GM12878 (cell line): Measurements from ENCODE around the gene SORBS1. TPM values are rescaled to one million over a fixed set of nuclear protein-coding genes. Genes with fewer than 3 reads are reported as not detected.

Experiments
- ATAC-seq: fragments of 200-7000 bp; cut with Tn5 transposase; 3 replicates; pipeline ENCODE4 v1.9.1; 2020; ENCODE audit warnings: mild to moderate bottlenecking, moderate library complexity
- BruUV-seq: library from RNA; stranded (reverse); fragments of 400-500 nt; replicated peaks from 2 replicates; lab custom pipeline; 2021; lab: Mats Ljungman, UMichigan
- CTCF ChIA-PET: fragments of 300-600 bp; sonication (Branson Sonifier 250); formaldehyde crosslinking; extraction: SDS; loops from one replicate; lab custom pipeline; 2021; ENCODE audit warnings: inconsistent platforms; lab: Yijun Ruan, JAX
- POLR2A ChIA-PET: fragments of 350-600 bp; formaldehyde crosslinking; extraction: SDS; loops from one replicate; lab custom pipeline; 2021; ENCODE audit warnings: inconsistent platforms; lab: Charles Lee
- RAD21 ChIA-PET: fragments of 300-600 bp; sonication (Branson Sonifier 250); formaldehyde crosslinking; loops from one replicate; lab custom pipeline; 2023; ENCODE audit warnings: antibody characterized with exemption; ENCODE audit not compliant: unreplicated experiment; lab: Charles Lee
- SMC1A ChIA-PET: fragments of 300-600 bp; sonication (Branson Sonifier 250); formaldehyde crosslinking; loops from one replicate; lab custom pipeline; 2023; ENCODE audit not compliant: unreplicated experiment, uncharacterized antibody; lab: Charles Lee
- DNase-seq: peaks from one replicate; pipeline ENCODE4 v3.0.0-alpha.2; 2011; ENCODE audit warnings: low read depth, low spot score
- FAIRE-seq: peaks from 3 replicates; lab custom pipeline; 2011; peaks lifted over from hg19 to GRCh38; lab: Jason Lieb, UNC
- H2AFZ ChIP-seq: 2 replicates; pipeline ENCODE4 v1.6.0; 2011; ENCODE audit warnings: low read depth, low read length, control low read depth; ENCODE audit not compliant: control insufficient read depth
- H3K27ac ChIP-seq: 2 replicates; pipeline ENCODE4 v1.5.1; 2011; ENCODE audit warnings: control low read depth; ENCODE audit not compliant: control insufficient read depth, insufficient read depth
- H3K27me3 ChIP-seq, 2 experiments: replicated peaks in 1 of 2; 2 replicates each; pipeline versions ENCODE4 v1.6.0 to v1.6.1; 2011; ENCODE audit warnings: low read length in 1 of 2; ENCODE audit not compliant: control insufficient read depth in 2 of 2, insufficient read depth in 2 of 2
- H3K36me3 ChIP-seq, 2 experiments: 2 replicates each; pipeline ENCODE4 v1.5.1; 2011; ENCODE audit warnings: low read length in 1 of 2; ENCODE audit not compliant: control insufficient read depth in 2 of 2, insufficient read depth in 2 of 2
- H3K4me1 ChIP-seq: 2 replicates; pipeline ENCODE4 v1.6.1; 2011; ENCODE audit warnings: mild to moderate bottlenecking, low read length, moderate library complexity, mixed read lengths; ENCODE audit not compliant: control insufficient read depth, insufficient read depth
- H3K4me2 ChIP-seq: 2 replicates; pipeline ENCODE4 v1.6.0; 2011; ENCODE audit warnings: control low read depth; ENCODE audit not compliant: control insufficient read depth, insufficient read depth
- H3K4me3 ChIP-seq: fragments of 200-600 bp; sonication (generic); 2 replicates; pipeline ENCODE4 v1.5.1; 2016
- H3K79me2 ChIP-seq: 2 replicates; pipeline ENCODE4 v1.6.0; 2011; ENCODE audit warnings: low read length; ENCODE audit not compliant: control insufficient read depth, insufficient read depth
- H3K9ac ChIP-seq: 2 replicates; pipeline ENCODE4 v1.8.0; 2011; ENCODE audit warnings: low read length, control low read depth, mixed read lengths; ENCODE audit not compliant: control insufficient read depth, insufficient read depth
- H3K9me3 ChIP-seq: replicated peaks from 3 replicates; pipeline ENCODE4 v1.5.1; 2011; ENCODE audit warnings: mild to moderate bottlenecking, low read length; ENCODE audit not compliant: control insufficient read depth, insufficient read depth
- H4K20me1 ChIP-seq: 2 replicates; pipeline ENCODE4 v1.6.0; 2011; ENCODE audit not compliant: control insufficient read depth, insufficient read depth
- SREBF2 ChIP-seq: IDR thresholded peaks from 2 replicates; pipeline ENCODE4 v1.6.1; 2012; ENCODE audit warnings: mild to moderate bottlenecking, low read length
- YY1 ChIP-seq: IDR thresholded peaks from 2 replicates; pipeline ENCODE4 v1.6.1; 2011; ENCODE audit warnings: low read depth, mild to moderate bottlenecking, low read length
- ZBTB40 ChIP-seq: fragments of 450-650 bp; IDR thresholded peaks from 2 replicates; pipeline ENCODE4 v1.6.1; 2016; ENCODE audit warnings: mild to moderate bottlenecking, moderate library complexity, borderline replicate concordance
- WGBS: methylation state at CpG from one replicate; pipeline ENCODE4 v1.1.6; 2016; ENCODE audit warnings: low lambda C conversion rate; ENCODE audit not compliant: insufficient replicate concordance, insufficient coverage; ENCODE audit errors: missing lambda C conversion rate; 5-methylcytosine and 5-hydroxymethylcytosine counted together
- in situ Hi-C: fragments of 300-500 bp; cut with MboI; formaldehyde crosslinking; loops from 9 replicates; pipeline ENCODE4 v1.14.3; 2018; ENCODE audit warnings: mixed read lengths
- intact Hi-C: fragments of 100-400 bp; cut with micrococcal nuclease; formaldehyde crosslinking; loops from one replicate; pipeline ENCODE4 v1.14.2; 2022; ENCODE audit not compliant: unreplicated experiment
- polyA plus RNA-seq, 11 experiments: library from polyadenylated mRNA; depleted of rRNA in 4 of 11; unstranded in 6 of 11; stranded (reverse) in 5 of 11; fragments of >200 nt; fragmentation: Nextera tagmentation in 4 of 11; fragmentation: Illumina TruSeq in 1 of 11; extraction: Ambion mirVana in 4 of 11; extraction: Trizol in 1 of 11; gene quantifications; 1 replicate in 1 of 11; 2 replicates in 10 of 11; pipeline versions ENCODE4 v1.2.1 to v1.2.3, GENCODE V29; 2011 to 2016; ENCODE audit warnings: inconsistent platforms in 2 of 11, missing spikeins in 2 of 11, low read depth in 1 of 11
- total RNA-seq, 4 experiments: library from RNA; depleted of rRNA in 3 of 4; stranded (reverse); fragments of >200 nt in 3 of 4; fragmentation: Illumina TruSeq in 1 of 4; extraction: Trizol in 1 of 4; gene quantifications; 2 replicates each; pipeline versions ENCODE4 v1.2.1 to v1.2.3, GENCODE V29; 2013 to 2021

Gene SORBS1
- total and polyA plus RNA-seq, 10 of the 15 experiments (the other 5 are each of a cell fraction or from before 2014, with no cell fraction given) = 0.13 to 0.75 (median 0.39) TPM

GRCh38 chr10:95408983-95409873 is 151.9 kb downstream of the SORBS1 start:
- Histone ChIP-seq H3K9ac (no peak overlapping the region), H2AFZ (no peak overlapping the region), H3K27ac (no peak overlapping the region), H3K4me2 (no peak overlapping the region), H3K9me3 (no peaks in the 10 kb centered on the region), H4K20me1 (no peaks in the 10 kb centered on the region), H3K36me3 (no peaks in the 10 kb centered on the region), H3K4me1 (no peaks in the 10 kb centered on the region), H3K79me2 (no peaks in the 10 kb centered on the region), H3K4me3 (no peak overlapping the region), H3K27me3 (no peaks in the 10 kb centered on the region; a peak in 1 of 4 replicates)
- RAD21 ChIA-PET = interaction anchor here (2.4 kb wide), 1 partner anchor 10 kb away, joined by 7 read pairs; no protein-coding TSS in a partner anchor
- CTCF ChIA-PET = interaction anchor here (0.5 to 2.0 kb wide), 4 partner anchors 10 to 69 kb away, joined by 3 to 6 read pairs (median 4); no protein-coding TSS in a partner anchor
- no TSS peak for BruUV-seq
- in situ Hi-C loops = no loop called here
- SMC1A ChIA-PET = interaction anchor here (0.6 to 1.6 kb wide), 6 partner anchors 9 to 968 kb away, joined by 3 to 4 read pairs (median 3); no protein-coding TSS in a partner anchor
- POLR2A ChIA-PET = no interaction called here
- no peak for DNase-seq
- 57% methylated on average over 3 of the region's 3 CpGs for WGBS
- intact Hi-C loops = no loop called here
- ATAC-seq = no peak
- no peak for FAIRE-seq
- TF ChIP-seq SREBF2 = no peak
- no peak for TF ChIP-seq YY1
- TF ChIP-seq ZBTB40 = no peak
